Stimulated activated CD4-positive, alpha-beta T cell treated with anti-CD3 and anti-CD28 coated beads, Interleukin-15, amount 100 ng/mL, for 48 hours (primary cell): Measurements from ENCODE around the gene TNS1.

ENCODE experiments used
- DNase-seq, 2 donors: peaks; one replicate each; pipeline ENCODE4 v3.0.0-alpha.2; 2020; ENCODE audit warnings: low read depth in 2 of 2

Gene TNS1

GRCh38 chr2:217833439-217833838 is 169.4 kb downstream of the TNS1 start:
- no peak for DNase-seq

- DNase-seq: no peak
Observed at GRCh38 chr2:217832987-217833386, 169.8 kb downstream of the TNS1 start.

GRCh38 chr2:217832115-217832514 is 170.7 kb downstream of the TNS1 start:
- DNase-seq: no peak

- no peak for DNase-seq
Observed at GRCh38 chr2:217831306-217831705, 171.5 kb downstream of the TNS1 start.

GRCh38 chr2:217830807-217831206 is 172.0 kb downstream of the TNS1 start:
- no peak for DNase-seq

- no peak for DNase-seq
Observed at GRCh38 chr2:217830061-217830460, 172.7 kb downstream of the TNS1 start.

- DNase-seq: no peak
Observed at GRCh38 chr2:217829420-217829819, 173.4 kb downstream of the TNS1 start.

GRCh38 chr2:217828336-217828735 is 174.5 kb downstream of the TNS1 start:
- no peak for DNase-seq

- DNase-seq: no peak
Observed at GRCh38 chr2:217827430-217828201, 175.2 kb downstream of the TNS1 start.

- no peak for DNase-seq
Observed at GRCh38 chr2:217826991-217827390, 175.8 kb downstream of the TNS1 start.

- no peak for DNase-seq
Observed at GRCh38 chr2:217826520-217826919, 176.3 kb downstream of the TNS1 start.

- no peak for DNase-seq
Observed at GRCh38 chr2:217825469-217826235, 177.1 kb downstream of the TNS1 start.

- DNase-seq: no peak
Observed at GRCh38 chr2:217824223-217824622, 178.6 kb downstream of the TNS1 start.

GRCh38 chr2:217823626-217824025 is 179.2 kb downstream of the TNS1 start:
- no peak for DNase-seq

- DNase-seq: no peak
Observed at GRCh38 chr2:217822296-217823252, 180.2 kb downstream of the TNS1 start.

- DNase-seq: no peak
Observed at GRCh38 chr2:217821536-217822147, 181.2 kb downstream of the TNS1 start.

- no peak for DNase-seq
Observed at GRCh38 chr2:217820904-217821303, 181.9 kb downstream of the TNS1 start.

- no peak for DNase-seq
Observed at GRCh38 chr2:217820091-217820819, 182.5 kb downstream of the TNS1 start.

GRCh38 chr2:217818293-217818850 is 184.4 kb downstream of the TNS1 start:
- DNase-seq: no peak

GRCh38 chr2:217817466-217818292 is 185.1 kb downstream of the TNS1 start:
- DNase-seq: no peak
